Loucy (cell line): ENCODE results near the gene ASTN2.

Source experiments
- EZH2phosphoT487 ChIP-seq: fragments of 200-600 bp; IDR thresholded peaks from 2 replicates; pipeline ENCODE4 v1.6.1; 2018; ENCODE audit warnings: antibody characterized with exemption, mild to moderate bottlenecking, moderate library complexity, borderline replicate concordance
- TF ChIP-seq, protein P1 (sequence below): fragments of 200-600 bp; sonication (generic); conservative IDR thresholded peaks from 2 replicates; pipeline ENCODE4 v1.5.1; 2014; ENCODE audit warnings: mild to moderate bottlenecking, antibody characterized with exemption, low read length

DNA sequence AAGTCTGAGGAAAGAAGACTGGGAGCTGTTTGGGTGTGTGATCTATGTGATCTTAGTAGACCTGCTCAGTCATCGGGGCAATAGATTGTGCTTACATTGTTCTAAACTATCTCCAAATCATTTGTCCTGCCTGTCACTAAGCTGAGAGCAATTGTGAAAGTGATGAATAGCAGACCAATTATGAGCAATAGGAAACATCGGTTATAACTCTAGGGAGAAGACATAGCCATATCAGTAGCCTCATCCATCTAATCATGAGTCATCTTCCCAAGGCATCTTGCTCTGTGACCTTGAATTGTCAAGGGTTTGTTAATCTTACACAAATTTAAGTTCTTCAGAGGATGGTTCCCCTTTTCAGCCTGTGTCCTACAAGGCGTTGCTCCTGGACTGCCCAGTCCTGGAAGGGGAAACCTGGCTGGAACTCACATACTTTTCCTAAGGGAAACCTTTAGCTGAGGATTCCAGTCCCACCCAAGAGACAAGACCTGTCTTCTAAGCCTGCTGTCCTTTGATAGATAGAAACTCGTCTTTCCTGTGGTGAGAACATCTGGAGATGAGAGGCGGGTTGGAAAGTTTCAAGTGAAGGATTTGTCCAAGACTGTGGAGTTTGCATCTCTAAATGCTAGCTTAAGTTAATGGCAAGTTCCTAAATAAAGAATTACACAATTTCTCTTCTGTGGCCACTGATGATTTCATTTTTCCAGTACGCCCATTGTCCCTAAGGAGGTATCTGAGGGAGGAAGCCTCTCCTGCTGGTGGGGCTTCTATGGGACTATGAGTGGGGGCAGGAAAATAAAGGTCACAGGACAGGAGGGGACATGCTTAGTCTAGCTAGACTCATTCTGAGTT is 781.6 kb downstream of the ASTN2 start:
- TF ChIP-seq, protein P1, sequence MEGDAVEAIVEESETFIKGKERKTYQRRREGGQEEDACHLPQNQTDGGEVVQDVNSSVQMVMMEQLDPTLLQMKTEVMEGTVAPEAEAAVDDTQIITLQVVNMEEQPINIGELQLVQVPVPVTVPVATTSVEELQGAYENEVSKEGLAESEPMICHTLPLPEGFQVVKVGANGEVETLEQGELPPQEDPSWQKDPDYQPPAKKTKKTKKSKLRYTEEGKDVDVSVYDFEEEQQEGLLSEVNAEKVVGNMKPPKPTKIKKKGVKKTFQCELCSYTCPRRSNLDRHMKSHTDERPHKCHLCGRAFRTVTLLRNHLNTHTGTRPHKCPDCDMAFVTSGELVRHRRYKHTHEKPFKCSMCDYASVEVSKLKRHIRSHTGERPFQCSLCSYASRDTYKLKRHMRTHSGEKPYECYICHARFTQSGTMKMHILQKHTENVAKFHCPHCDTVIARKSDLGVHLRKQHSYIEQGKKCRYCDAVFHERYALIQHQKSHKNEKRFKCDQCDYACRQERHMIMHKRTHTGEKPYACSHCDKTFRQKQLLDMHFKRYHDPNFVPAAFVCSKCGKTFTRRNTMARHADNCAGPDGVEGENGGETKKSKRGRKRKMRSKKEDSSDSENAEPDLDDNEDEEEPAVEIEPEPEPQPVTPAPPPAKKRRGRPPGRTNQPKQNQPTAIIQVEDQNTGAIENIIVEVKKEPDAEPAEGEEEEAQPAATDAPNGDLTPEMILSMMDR: no peak
- no peak for TF ChIP-seq EZH2phosphoT487
